KG1 (cell line): Measurements from ENCODE around the gene STX18.
"Not testable (repeated sequence)": the region's sequence is repeated elsewhere in the genome, so short reads cannot be mapped to it uniquely, and the experiment has no call there.

Experiments
- DNase-seq: peaks from one replicate; lab custom pipeline; 2025; lab: John Stamatoyannopoulos, UW

Gene STX18

DNA sequence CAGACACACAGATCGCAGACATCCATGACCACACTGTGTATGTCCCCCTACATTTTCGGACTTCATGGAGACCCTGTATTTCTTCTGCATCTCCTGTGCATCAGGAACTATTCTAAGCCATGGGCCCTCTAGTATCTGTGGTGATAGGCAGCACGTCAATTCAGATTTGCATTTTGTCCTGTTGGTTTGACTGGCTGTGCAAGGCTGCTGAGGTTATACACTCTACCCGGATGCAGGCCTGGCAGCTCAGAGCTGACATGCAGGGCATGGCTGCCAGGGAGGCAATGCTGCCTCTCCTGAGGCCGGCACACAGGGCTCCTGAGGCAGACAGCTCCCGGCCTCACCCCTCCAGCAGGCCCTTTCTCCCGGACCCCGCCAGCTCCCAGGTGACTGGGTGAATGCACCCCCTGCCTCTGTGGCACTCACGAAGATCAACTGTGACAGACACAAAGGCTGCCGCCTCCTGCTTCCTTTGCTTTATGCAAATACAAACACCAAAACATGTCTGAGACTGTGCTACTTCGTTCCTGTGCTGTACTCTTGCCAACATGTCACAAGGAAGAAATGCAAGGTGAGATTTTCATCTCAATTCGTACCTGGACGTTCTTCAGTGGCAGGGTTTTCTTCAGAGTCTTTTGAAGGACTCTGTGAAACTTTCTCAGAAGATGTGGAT lies 103.9 kb downstream of the STX18 start:
- DNase-seq: no peak

DNA sequence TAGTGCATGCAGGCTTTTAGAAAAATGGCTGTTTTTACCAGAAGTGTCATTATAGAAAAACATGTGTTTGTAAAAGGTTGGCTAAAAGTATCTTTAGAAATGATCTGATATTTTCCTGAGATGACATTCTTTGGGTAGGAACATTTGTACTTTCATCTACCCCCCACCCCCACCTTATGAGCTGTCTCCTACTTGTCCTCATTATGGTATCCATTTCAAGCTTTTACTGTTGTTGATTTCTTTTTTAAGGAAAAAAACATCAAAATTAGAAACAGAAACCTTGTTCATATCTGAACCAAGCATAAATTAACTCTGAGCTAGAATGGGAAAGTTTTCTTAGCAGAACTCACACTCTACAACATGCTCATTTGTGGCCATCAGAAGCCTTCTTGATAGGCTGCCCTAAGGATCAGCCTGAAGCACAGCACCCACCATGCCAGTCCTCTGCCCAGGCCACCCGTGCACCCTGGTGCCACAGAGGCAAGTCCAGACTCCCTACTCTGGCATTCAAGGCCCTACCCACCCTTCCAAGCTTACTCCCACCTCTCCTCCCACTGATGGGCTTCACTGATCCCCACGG lies 105.5 kb downstream of the STX18 start:
- DNase-seq: no peak

DNA sequence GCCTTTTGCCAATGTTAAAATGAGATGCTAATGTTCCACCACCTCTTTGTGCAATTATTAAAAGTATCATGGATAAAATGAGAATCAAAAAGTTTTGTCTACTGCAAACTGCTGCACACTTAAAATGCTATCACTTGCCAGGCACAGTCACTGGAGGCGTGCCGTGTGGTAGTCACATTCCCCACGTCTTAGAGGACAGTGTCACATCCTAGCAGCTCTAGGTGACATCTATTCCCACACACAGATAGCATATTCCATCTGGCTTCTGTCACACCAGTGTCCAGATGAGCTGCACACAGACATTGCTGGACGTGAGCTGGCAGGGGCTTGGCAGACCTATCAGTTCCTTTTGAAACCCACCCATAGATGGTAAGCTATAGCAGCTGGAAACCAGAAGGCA lies 107.9 kb downstream of the STX18 start:
- no peak for DNase-seq

DNA sequence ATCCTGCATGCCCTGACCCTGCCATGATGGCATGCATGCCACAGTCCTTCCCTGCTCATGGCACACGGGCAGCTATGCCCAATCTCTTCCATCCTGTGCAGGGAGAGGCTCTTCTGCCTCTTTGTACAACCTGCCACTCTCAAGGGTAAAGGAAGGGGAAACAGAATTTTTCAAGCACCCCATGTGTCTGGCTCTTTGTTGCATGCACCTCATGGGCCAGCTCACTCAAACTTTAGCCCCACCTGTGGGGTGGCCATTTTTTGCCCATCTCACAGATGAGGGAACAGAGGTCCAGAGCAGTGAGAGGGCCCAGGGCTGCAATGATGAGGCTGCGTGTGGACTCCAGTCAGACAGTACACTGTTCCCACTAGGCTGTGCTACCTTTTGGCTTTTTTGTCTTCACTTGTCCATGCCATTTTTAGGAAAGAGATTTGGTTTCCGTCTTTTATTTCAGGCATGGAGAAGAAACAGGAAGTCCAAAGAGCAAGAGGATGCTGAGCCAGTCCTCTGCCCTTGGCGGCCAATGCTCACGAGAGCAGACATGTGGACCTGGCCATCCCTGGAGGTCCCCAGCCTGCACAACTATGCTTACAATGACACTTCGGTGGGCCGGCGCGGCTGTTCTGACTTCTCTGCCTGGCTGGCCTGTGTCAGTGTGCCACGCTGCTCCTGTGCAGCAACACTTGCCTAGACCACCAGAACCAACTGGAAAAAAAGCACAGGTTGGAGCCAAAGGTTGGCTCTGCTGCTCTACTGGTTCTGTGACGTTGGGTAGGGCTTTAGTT lies 109.3 kb downstream of the STX18 start:
- no peak for DNase-seq

DNA sequence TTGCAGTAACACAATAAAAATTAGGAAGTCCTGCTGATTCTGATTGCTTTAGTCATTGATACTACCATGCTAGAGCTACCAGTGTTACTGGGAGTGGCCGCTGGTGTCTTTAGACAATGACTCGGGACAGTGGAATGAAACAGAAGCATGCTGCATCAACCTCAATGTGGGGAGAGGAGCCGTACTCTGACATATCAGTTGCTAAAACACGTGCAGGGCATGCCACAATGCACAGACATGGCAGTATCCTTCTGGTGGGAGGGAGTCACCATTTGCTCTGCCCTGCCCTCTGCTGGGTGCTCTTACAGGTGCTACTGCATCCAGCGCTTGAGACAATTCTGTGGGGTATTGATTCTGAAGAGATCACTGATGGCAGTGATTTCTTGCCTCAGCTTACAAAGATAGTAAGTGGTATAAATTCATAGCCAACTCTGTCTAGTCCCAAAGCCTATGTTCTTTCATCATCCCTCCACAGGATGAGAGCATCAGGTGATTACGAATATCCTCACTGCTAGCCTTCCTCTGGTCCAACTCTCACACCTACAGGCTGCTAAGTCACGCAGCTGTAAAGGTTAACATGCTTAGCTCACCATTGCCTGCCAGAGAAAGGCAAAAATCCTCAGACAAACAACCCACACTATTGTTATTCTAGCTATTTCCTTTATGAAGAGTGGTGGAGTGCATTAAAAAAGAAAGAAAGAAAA lies 111.2 kb downstream of the STX18 start:
- no peak for DNase-seq

DNA sequence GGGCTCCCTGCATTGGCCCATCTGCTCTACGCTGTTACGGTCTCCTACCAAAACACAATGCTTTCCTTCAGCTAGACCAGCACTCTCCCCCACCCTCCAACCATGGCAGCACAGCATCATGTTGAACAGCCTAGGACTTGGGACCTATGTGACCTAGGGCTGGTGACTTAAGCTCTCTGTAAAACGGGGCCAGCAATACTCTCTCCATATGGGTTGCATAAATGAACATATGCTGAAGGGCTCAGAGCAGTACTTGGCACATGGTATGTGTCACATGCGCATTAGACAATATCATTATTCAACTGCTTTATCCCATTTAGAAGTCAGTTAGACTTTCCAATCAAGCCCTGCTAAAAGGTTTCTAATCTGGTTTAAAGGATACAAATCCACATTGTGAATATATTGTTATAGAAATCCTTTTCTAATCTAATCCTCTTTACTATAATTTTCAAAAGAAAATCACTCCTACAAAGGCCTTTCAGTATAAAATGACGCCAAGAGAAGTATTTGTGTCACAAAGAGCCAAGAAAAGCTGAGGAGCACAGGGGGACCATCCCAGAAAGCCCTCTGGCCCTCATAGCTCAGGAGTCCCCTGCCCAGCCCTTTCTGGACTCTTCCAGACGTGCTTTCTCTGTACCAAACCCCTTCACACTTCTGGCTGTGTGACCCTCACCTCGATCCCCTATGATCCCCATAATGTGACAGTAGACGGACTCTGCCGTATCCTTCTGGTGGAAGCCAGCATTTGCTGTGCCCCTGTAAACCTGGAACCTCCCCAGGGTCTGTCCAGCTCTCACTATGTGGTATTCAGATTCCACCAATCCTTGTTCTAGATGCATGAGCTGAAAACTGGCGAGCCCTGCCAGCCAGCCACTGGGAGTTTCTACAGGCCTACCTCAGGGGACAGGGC lies 112.6 kb downstream of the STX18 start:
- DNase-seq: no peak

DNA sequence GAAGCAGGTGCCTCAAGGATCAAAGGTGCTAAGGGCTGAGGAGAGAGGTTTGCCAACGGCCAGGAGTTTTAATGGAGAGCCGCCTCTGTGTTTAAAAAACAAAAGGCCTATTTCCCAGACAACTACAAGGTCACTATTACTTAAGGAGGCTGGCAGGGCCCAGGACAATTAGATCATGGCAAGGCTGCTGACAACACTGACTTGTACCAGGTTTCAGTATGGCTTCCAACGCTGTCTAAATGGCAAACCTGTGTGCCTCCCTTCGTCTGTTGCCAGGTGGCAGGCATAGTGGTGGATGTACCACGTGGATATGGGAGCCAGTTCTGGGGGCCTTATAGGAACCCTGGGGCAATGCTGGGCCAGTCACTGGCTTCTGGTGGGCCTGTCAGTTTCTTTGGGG lies 114.0 kb downstream of the STX18 start:
- DNase-seq: no peak

DNA sequence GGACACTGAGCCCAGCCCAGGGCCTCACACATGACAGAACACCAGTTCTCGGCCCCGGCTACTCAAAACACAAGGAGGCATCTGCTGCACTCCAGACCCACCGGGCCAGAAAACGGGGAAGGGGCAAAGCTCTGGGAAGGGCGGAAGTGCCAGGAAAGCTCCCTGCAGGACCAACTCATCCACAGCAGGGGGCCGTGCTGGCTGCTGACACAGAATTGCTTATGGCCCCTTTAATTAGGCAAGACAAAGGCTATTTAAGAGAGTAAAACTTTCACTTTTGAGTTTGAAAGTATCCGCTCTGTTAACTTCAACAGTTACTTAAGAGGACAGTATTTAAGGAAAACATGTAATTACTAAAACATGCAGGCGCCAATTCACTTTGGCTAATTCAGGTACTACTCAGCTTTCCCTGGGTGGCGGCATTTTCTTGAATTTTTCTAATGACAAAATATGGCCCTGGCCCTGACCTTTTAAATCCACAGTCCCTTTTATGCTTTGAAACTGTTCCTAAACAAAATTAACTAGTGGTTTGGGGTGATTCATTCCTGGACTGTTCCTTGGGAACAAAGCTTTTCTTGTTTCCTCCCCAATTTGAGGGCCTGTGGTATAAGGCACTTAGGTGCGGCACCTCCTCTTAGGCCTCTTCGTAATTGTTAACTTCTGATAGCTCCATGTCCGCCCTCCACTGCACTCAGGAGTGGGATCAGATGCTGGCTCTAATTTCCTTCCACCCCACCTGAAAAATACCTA lies 114.6 kb downstream of the STX18 start:
- DNase-seq: no peak

DNA sequence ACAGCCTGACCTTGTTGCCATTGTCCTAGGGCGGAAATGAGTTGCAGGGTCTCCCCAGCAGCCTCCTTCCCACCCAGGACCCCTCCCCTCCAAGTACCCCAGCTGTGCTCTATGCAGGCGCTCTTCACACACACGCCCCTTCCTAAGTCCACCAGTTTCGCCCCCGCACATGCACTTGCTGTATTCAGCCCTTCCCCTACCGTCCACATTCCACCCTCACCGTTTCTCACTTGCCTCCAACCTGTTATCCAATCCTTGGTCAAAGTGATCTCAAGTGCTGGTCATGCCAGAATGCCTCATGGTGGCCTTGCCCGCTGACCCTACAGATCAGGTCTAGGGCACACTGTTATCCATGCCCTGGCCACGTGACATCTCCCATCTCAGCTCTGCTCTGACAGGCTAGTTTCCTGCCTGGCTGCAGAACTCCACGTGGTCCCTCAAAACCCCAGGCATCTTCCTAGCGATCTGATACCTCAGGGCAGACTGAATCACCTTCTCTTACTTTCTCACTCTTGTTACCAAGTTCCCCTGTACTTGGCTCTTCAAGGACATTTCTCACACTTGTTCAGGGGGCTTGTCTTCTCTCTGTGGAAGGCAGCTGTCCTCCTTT lies 115.2 kb downstream of the STX18 start:
- no peak for DNase-seq

DNA sequence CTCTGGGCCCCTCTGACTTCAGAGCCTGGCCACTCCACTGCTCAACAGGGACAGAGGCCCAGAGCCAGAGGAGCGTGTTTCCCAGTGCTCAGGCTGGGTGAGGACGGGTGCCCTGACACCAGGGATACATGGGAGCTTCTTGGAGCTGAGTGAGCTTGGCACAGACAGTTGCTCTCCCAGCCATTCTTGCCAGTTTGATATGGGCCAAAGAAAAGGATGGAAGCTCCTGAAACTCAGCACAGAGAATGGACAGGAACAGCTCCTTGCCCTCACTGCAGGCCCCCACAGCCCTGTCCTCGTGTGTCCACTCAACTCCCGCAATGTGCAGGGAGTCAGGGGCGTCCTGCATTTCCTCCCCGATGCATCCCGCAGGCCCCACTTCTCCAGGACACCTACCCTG lies 116.2 kb downstream of the STX18 start:
- DNase-seq: no peak

DNA sequence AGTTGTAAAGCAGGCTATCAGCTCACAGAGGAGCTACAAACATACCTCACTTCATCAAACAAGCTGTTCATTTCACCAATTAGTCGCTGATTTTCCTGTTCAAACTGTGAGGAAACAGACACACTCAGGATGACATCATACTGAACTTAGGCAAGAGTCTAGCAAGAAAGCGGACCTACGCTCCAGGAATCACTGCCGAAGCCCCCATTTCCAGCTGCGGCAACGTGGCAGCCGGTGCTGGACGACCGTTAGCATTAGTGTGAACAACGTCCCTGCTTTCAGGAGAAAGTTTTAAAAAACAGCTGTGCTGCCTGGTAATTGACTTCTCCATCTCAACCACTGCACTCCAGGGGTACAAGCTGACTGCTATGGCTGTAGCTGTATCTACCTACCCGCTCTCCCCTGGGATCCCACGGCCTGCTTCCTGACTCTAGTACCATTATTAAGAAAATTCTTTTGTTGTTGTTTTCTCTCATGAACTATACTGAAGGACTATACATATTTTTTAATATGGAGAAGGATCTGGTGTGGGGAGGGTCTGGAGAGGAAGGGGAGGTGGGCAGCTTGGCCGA lies 116.6 kb downstream of the STX18 start:
- DNase-seq: no peak

DNA sequence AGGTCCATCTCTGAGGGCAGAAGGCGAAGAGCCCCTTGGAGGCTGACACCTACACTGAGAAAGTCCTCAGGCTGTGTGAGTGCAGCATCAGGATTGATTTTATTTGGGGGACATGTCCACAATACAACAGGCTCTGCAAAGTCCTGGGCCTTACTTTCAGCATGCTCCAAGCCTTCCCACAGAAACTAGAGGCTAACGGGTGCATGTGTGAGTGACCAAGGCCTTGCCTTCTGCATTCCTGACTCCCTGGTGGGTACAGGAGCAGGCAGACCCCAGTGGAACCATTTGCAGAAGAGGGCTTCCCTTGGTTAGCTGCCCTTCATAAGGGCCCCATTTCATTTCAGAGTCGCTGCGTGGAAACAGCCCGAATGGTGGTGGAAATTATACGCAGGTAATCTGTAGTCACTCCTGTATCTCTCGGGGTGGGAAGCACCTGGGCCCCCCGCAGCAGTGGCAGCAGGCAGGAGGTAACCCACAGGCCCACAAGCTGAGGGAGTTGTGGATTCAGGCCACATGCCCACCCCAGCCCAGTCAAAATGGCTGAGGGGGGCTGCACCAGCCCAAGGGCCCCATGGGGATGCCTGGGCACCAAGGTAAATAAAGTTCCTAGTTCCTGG lies 117.2 kb downstream of the STX18 start:
- DNase-seq: no peak

DNA sequence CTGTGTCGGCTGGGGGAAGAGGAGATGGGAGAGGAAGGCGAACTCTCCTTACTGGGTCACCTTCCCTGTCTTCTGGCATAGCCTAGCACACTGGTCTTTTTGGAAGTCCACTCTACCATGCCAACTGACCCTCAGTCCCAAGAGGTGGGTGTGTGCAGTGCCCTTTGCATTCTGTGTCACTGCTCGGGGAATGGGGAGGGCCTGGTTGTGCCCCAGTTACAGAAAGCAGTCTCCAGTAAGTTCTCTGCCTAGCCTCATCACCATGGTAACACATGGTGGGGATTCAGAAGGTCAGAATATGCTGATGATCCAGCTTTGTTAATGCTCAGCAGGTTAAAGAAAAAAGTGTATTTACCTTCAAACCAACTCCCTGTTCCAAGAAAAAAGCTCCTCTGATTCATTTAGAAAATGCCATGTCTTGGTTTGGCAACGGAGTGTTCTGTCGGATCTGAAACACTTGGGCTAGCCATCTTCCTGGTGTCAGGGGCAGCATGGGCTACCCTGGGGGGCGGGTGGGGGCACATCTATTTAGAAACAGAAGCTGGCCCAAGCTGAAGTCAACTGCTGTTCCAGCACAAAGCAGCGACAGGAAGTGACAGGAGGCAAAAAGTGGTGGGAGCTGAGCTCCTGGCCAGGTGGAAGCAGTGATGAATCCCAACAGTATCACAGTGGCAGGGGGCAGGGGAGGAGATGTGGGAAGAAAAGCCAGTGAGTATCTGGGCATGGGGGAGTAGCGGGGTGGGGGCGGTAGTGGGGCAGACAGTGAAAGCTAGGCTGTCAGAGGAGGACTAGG lies 117.9 kb downstream of the STX18 start:
- no peak for DNase-seq

DNA sequence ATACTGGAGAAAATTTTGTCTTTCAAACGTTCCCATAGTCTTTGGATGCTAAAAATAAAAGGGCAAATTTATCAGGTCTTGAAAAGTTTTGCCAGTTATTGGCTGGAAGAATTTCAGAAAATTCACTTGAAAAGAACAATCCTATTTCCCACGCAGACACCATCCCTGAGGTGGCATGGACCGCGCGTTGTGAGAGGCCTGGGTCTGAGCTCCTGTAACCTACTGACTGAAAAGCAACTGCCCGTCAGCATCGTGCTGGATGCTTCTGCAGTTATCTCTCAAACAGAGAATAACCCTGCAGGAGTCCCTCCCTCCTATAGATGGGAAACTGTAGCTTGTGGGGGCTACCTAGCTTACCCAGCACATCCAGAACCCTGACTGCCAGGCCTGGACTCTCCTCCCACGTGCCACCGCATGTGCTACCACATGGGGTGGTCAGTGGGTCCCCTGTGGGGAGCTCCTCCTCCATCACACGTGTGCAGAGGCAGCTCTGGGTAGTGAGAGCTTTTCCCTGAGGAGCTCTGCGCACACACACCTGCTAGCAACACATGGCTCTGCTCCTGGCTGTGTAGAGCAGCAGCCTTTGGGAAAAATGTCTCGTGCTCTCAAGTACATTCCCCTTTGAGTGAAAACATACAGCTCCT lies 118.9 kb downstream of the STX18 start:
- DNase-seq: no peak

DNA sequence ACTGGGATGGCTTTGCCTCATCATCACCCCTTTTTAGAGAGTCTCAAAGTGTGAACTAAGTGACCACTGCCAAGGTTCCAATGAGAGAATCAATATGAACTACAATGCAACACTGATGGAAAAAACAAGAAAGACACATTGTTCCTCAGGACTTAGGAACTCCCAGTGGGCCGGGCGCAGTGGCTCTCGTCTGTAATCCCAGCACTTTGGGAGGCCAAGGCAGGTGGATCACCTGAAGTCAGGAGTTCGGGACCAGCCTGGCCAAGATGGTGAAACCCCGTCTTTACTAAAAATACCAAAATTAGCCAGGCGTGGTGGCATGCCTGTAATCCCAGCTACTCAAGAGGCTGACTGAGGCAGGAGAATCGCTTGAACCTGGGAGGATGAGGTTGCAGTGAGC lies 119.7 kb downstream of the STX18 start:
- DNase-seq: not testable (repeated sequence)

DNA sequence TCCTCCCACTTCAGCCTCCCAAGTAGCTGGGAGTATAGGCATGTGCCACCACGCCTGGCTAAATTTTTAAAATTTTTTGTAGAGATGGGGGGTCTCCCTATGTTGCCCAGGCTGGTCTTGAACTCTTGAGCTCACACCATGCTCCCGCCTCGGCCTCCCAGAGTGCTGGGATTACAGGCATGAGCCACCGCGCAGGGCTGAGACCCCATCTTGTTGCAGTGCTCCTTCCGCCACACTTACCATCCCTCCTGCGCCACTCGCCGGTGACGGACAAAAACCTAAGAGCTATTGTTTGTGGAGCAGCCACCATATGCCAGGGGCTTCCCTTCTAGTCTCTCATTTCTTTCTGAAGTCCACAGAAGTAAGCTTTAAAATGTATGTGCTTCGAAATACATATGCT lies 120.5 kb downstream of the STX18 start:
- DNase-seq: no peak

DNA sequence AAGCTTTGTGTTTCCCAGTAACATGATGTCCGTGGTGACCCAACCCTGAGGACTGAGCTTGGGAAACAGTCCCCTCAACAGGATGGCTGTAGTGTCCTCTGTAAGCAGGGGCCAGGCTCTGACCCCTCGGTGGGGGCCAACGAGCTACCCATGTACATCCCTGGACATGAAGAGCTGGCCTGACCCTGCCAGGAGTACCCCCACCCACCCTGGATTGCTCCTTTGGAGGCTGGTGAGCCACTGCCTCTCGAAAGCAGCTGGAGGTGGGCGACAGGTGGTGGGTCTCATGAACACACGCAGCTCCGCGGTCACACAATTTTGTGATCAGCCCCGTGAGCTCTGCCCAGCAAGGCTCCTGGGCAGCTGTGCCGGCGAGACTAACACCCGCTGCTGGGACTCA lies 121.4 kb downstream of the STX18 start:
- no peak for DNase-seq

DNA sequence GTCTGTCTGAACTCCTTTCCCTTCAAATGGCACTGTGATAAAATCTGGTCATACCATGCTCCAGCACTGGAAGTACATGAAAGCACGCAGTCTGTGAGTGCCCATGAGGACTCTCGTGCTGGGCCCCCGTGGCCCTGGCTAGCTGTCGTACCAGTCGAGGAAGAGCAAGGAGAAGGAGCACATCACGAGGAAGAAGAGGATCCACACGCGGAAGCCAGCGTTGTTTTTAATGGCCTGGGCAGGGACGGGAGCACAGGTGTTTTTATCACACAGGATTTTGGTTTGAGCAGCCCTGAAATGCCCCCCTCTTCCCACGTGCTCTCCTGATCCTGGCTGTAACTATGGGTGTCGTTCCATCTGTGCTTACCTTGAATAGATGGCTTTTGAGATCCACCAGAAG lies 122.0 kb downstream of the STX18 start:
- DNase-seq: no peak
